Aorta (tissue), 5 donors: ENCODE data around the gene ARHGEF1. TPM values are rescaled to one million over a fixed set of nuclear protein-coding genes. Genes with fewer than 3 reads are reported as not detected.

Experiments
- ATAC-seq: fragments of 200-7000 bp; cut with Tn5 transposase; one replicate; pipeline ENCODE4 v1.9.1; 2022; ENCODE audit warnings: moderate library complexity; ENCODE audit not compliant: low FRiP score
- DNase-seq, 2 donors: peaks; one replicate each; pipeline ENCODE4 v3.0.0-alpha.2; 2020
- H3K27ac ChIP-seq, 2 donors: one replicate each; pipeline ENCODE4 v1.5.1; 2013; ENCODE audit warnings: low read length in 2 of 2, mild to moderate bottlenecking in 2 of 2, moderate library complexity in 2 of 2, control low read depth in 1 of 2, inconsistent platforms in 1 of 2, low read depth in 1 of 2
- H3K27me3 ChIP-seq, 2 donors: one replicate each; pipeline ENCODE4 v1.6.1; 2013; ENCODE audit warnings: control low read depth in 1 of 2, low read length in 1 of 2, mild to moderate bottlenecking in 1 of 2, moderate library complexity in 1 of 2; ENCODE audit not compliant: insufficient read depth in 2 of 2, control insufficient read depth in 1 of 2
- H3K36me3 ChIP-seq, 2 donors: one replicate each; pipeline ENCODE4 v1.6.1; 2013; ENCODE audit warnings: control low read depth in 1 of 2, low read length in 1 of 2, mild to moderate bottlenecking in 1 of 2; ENCODE audit not compliant: insufficient read depth in 2 of 2, control insufficient read depth in 1 of 2
- H3K4me1 ChIP-seq, 2 donors: one replicate each; pipeline ENCODE4 v1.6.1; 2013; ENCODE audit warnings: low read length in 2 of 2, control low read depth in 1 of 2, mild to moderate bottlenecking in 1 of 2, moderate library complexity in 1 of 2; ENCODE audit not compliant: insufficient read depth in 2 of 2, control insufficient read depth in 1 of 2
- H3K4me3 ChIP-seq, 2 donors: one replicate each; pipeline ENCODE4 v1.5.1; 2013; ENCODE audit warnings: low read length in 2 of 2, control low read depth in 1 of 2, mild to moderate bottlenecking in 1 of 2
- H3K9me3 ChIP-seq: one replicate; pipeline ENCODE4 v1.6.1; 2013; ENCODE audit warnings: mild to moderate bottlenecking, low read length; ENCODE audit not compliant: control insufficient read depth
- WGBS, 2 donors: extraction: QIAGEN DNeasy Blood & Tissue Kit; methylation state at CpG; one replicate each; pipeline ENCODE4 v1.1.7; 2013; 5-methylcytosine and 5-hydroxymethylcytosine counted together
- intact Hi-C, 2 donors: fragments of 100-400 bp; cut with DNase I; formaldehyde crosslinking; loops; one replicate each; pipeline versions ENCODE4 v1.14.2 to v1.15.0; 2022
- polyA plus RNA-seq, 2 donors: library from polyadenylated mRNA; stranded (reverse); fragments of 200-250 nt; gene quantifications; one replicate each; pipeline ENCODE4 v1.2.3, GENCODE V29; 2013
- total RNA-seq, 2 donors: library from RNA; stranded (reverse); fragmentation: NEBNext Ultra II Directional; extraction: Animal tissue kit (Norgen Biotek cat#: 25700); gene quantifications; one replicate each; pipeline ENCODE4 v1.2.1, GENCODE V29; 2021
- donor health status: healthy with polysubstance abuse.
- donor health status: Bipolar disorder and iron deficiency.
- donor health status: DM: no; HTN: no; CAD: no.
- donor health status: DM: no; HTN: no; CAD: no.
- donor health status: DM: yes; HTN: yes; CAD: no.

ARHGEF1 gene
- total and polyA plus RNA-seq, 4 donors = 29.8 to 163 (median 116) TPM

DNA sequence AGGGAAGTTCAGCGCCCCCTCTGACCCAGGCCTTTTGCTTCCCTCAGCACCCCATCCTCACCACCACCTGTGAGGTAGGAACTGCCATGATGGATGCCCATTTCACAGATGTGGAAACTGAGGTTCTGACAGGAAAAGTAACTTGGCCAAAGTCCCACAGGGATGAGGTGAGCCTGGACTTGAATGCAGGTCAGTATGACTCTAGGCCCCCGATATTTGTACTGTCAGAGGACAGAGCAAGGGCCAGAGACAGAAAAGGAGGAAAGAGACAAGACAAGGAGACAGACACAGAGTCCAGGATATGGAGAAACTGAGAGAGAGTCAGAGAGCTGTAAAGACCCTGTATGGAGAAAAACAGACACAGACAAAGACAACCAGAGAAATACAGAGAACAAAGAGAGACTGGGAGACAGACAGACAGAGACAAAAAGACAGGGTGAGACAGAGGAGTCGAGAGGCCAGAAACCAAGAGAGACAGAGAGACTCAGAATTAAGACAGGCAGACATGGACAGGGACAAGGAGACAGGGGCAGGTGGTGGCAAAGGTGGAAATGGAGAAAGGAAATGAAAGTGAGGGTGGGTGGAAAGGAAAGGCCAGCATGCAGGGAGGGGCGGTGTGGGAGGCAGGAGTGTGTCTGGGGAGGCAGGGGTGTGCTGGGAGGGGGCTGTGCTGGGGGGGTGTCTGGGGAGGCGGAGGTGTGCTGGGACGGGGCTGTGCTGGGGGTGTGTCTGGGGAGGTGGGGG is 40.2 kb downstream of the ARHGEF1 start:
- H3K36me3 ChIP-seq = no peaks in the 10 kb centered on the region
- no peak for ATAC-seq
- 38 to 39% methylated on average over 4 to 6 of the region's 6 CpGs for WGBS, 2 donors
- H3K4me3 ChIP-seq = no peak overlapping the region
- no peak for DNase-seq
- H3K4me1 ChIP-seq = no peaks in the 10 kb centered on the region
- H3K9me3 ChIP-seq = peaks cover 5% of the 10 kb centered on the region
- no peaks in the 10 kb centered on the region for H3K27me3 ChIP-seq
- intact Hi-C loops = no loop called here
- H3K27ac ChIP-seq = no peak overlapping the region

DNA sequence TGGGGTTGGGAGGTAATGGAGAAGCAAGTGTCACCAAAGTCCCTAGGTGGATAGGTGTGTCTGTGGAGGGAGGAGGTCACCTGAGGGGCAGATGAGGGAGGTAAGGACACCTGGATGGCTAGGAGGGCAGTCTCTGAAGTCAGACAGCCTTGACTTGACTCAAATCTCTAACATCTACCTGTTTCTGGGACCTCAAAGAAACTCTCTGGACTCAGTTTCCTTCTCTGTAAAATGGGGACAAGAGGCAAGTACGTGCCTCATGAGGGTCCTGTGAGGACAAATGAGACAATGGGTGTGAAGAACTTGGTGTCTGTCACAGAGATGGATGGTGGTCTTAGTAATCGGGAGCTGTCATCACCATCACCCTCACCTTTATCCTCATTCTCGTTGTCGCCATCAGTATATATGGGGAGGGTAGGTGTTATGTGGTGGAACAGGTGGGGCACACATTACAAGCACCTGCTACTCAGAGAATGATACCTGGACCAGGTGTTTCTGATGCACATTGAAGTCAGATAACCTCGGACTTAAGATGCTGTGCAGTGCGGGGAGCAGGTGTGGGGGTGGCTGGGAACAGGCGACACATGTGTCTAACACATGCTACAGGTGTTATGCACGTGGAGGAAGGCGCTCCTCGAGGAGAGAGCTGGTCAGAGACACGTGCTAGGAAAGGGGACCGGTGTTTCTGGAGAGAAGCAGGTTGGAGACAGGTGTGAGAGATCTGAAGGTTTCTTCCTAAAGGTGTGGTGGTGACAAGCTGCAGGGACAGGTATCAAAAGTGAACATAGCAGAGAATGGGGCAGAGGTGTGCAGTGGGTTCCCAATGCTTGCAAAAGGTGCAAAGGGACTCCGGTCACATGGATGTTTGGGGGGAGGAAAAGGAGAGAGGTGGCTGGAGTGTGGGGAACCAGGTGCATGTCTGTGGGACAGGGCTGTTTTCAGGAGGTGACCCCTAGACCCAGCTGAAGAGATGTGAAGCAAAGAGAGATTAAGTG is 41.5 kb downstream of the ARHGEF1 start:
- Histone ChIP-seq H3K36me3 (no peaks in the 10 kb centered on the region), H3K27me3 (peaks cover 0 to 1% of the 10 kb centered on the region in 2 donors), H3K4me1 (no peaks in the 10 kb centered on the region), H3K9me3 (peaks cover 5% of the 10 kb centered on the region), H3K27ac (no peak overlapping the region), H3K4me3 (no peak overlapping the region)
- 51 to 55% methylated on average over 13 of the region's 13 CpGs for WGBS, 2 donors
- DNase-seq = no peak
- intact Hi-C loops = no loop called here
- no peak for ATAC-seq

DNA sequence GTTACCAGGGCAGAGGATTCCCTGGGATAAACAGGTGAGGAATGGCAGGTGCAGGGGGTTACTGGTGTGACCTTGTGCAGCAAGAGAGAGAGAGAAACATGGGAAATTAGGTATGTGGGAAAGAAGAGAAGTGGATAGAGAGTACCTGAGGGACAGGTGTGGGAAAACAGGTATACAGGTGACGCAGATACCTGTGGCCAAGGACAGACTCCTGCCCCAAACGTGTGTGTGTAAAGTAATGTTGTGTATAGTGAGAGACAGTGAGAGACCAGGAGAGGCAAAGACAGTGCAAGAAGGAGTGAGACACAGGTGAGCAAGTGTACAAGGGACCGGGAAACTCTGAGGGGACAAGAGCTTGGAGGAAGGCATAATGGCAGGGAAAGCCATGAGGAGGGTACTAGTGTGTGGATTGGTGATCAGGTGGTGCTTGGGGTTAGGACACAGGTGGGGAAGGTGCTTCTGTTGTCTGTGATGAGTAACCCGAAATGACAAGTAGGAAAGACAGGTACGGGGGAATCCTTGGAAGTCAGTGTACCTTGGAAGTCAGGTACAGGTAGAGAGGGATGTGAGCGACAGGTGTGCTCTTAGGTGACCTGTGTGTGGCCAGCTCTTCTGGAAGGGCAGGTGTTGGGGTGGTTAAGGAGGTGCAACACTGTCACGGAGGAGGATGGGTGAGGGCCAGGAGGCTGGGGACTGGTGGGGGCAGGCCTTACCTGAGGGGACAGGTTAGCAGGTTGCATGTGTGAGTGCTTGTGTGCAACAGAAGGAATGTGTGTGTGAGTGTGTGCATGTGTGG is 42.4 kb downstream of the ARHGEF1 start:
- ATAC-seq = no peak
- no peak overlapping the region for H3K27ac ChIP-seq
- intact Hi-C loops = no loop called here
- no peak for DNase-seq
- 52 to 55% methylated on average over 7 of the region's 7 CpGs for WGBS, 2 donors
- H3K9me3 ChIP-seq = peaks cover 5% of the 10 kb centered on the region
- peaks cover 0 to 1% of the 10 kb centered on the region in 2 donors for H3K27me3 ChIP-seq
- H3K4me3 ChIP-seq = no peak overlapping the region
- no peaks in the 10 kb centered on the region for H3K4me1 ChIP-seq
- no peaks in the 10 kb centered on the region for H3K36me3 ChIP-seq

DNA sequence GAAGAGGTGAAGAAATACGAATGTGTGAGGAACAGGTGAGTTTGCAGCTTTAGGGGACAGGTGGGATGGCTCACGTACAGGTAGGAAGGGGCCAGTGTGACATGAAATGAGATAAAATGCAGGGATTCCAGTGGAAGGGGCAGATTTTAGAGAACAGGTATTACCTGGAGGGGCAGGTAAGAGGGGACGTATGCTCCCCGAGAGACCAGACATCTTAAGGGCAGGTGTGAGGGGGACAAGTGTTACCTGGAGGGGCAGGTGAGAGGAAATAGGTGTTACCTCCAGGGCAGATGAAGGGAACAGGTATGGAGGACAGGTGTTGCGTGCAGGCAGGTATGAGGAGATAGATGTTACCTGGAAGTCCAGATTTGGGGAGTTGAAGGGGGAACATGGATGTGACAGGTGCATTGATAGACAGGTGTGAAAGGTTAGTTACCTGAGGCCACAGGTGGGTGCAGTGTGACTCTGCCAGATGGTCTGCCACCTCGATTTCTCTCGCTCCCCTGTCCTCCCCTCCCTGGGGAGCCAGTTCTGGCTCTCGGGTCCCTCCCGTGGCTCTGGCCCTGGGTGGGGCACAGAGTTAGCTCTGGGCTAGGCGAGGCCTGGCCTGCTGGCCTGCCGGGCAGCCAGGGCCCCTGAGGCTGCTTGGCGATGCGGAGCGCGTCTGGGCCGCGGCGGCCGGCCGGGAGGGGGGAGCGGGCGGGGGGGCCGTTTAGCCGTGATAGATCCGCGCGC is 43.2 kb downstream of the ARHGEF1 start:
- DNase-seq (no peak), ATAC-seq (no peak)
- H3K27ac ChIP-seq = no peak overlapping the region
- no peak overlapping the region for H3K4me3 ChIP-seq
- WGBS, 2 donors = 26 to 30% methylated on average over 27 of the region's 27 CpGs
- intact Hi-C loops = no loop called here
- peaks cover 0 to 1% of the 10 kb centered on the region in 2 donors for H3K27me3 ChIP-seq
- H3K4me1 ChIP-seq = no peaks in the 10 kb centered on the region
- no peaks in the 10 kb centered on the region for H3K36me3 ChIP-seq
- H3K9me3 ChIP-seq = peaks cover 5% of the 10 kb centered on the region

DNA sequence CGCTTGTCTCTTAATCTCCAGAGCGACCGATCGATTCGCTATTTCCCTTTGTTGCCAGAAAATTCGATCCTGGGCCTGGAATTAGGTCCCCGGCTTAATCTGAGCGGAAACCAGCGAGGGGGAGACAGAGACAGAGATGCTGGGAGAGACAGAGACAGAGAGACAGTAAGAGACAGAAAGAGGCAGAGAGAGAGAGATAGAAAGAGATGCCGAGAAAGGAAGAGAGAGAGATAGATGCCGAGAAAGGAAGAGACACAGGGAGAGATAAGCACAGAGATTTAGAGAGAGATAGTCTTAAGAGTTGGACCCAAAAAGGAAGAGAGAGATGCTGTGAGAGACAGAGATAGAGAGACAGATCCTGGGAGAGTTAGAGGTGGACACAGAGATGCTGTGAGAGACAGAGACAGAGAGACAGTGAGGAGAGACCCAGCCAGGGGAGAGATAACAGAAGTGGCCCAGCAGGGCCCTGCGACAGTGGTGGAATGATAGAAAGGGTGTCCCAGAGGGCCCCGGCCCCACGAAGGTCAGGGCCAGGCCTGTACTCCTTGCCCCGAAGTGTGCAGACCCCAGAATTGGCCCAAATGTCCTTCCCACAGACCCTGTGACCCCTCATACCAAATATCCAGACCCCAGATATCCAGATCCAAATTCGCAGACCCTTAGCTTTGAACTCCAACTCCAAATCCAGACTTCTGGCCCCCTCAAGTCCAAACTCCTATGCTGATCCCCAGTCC is 43.9 kb downstream of the ARHGEF1 start:
- no peaks in the 10 kb centered on the region for H3K36me3 ChIP-seq
- H3K4me1 ChIP-seq = no peaks in the 10 kb centered on the region
- H3K9me3 ChIP-seq = peaks cover 5% of the 10 kb centered on the region
- no peak overlapping the region for H3K4me3 ChIP-seq
- 54 to 55% methylated on average over 16 of the region's 16 CpGs for WGBS, 2 donors
- DNase-seq (no peak), ATAC-seq (no peak)
- intact Hi-C loops = no loop called here
- H3K27me3 ChIP-seq = peaks cover 0 to 3% of the 10 kb centered on the region in 2 donors
- H3K27ac ChIP-seq = no peak overlapping the region

DNA sequence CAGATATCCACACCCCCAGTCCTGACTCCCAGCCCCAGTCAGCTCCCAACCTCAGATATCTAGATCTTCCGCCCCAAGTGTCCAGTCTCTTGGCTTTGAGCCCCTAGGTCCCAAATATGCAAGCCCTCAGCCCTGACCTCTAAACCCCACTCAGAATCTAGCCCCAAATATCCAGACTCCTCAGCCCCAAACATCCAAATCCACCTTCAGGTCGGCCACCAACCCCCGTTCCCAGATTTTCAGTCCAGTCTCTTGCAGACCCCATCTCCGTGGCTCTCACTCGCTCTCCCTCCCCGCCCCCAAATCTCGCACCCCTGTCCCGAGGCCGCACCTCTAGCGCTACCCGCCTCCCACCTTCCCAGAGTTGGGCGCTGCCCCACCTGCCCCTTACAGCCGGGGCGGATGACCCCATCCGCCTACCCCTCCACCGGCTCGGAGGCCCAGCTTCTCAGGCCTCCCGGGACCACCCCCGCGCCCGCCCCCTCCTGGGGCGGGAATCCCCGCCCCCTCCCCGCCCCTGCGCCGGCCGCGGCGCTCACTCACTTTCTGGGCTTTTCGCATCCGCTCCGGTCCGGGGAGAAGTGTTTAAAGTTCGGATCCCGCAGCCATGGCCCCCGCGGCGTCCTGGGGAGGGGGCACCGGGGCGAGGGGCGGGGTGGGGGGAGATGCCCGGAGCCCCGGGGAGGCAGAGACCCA is 44.7 kb downstream of the ARHGEF1 start:
- Histone ChIP-seq H3K9me3 (peaks cover 5% of the 10 kb centered on the region), H3K36me3 (no peaks in the 10 kb centered on the region), H3K4me3 (no peak overlapping the region), H3K27ac (no peak overlapping the region), H3K4me1 (no peaks in the 10 kb centered on the region), H3K27me3 (peaks cover 0 to 3% of the 10 kb centered on the region in 2 donors)
- WGBS, 2 donors = 7 to 8% methylated on average over 36 to 43 of the region's 43 CpGs
- DNase-seq (no peak), ATAC-seq (no peak)
- intact Hi-C loops = no loop called here

DNA sequence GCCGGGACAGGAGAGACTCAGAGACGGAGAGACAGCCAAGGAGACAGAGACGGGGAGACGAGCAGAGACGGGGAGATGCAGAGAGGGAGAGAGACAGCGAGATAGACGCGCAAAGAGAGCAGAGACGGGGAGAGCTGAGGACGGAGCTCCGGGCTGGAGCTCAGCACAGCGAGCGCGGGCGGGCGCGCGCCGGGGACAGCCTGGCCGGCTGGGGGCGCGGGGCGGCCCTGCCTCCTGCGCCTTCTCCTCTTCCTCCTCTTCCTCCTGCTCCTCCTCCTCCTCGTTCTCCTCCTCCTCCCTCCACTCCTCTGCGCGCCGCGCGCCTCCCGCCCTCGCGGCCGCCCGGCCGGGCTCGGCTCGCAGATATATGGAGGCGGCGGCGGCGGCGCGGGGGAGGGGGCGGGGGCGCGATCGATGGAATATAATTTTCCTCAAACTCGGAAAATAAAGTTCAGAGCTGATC is 45.3 kb downstream of the ARHGEF1 start, which contains the start of gene ERFL:
ERFL (minus strand) TSS at position 229 of the 463 bp plus-strand sequence. CDS start 15,530 bp downstream, outside the sequence.
- ATAC-seq (no peak), DNase-seq (no peak)
- intact Hi-C loops = no loop called here
- 0% methylated on average over 16 to 49 of the region's 49 CpGs for WGBS, 2 donors
- no peak within 1 kb of the TSS for H3K27ac ChIP-seq
- H3K4me3 ChIP-seq = no peak within 1 kb of the TSS
- no peaks in the 10 kb centered on the region for H3K4me1 ChIP-seq
- H3K36me3 ChIP-seq = no peaks in the 10 kb centered on the region
- H3K9me3 ChIP-seq = peaks cover 5% of the 10 kb centered on the region
- peaks cover 0 to 3% of the 10 kb centered on the region in 2 donors for H3K27me3 ChIP-seq
